Neural cell (in vitro differentiated cells): ENCODE measurements around the gene DCUN1D2. TPM values are rescaled to one million over a fixed set of nuclear protein-coding genes. Genes with fewer than 3 reads are reported as not detected.
"Not testable (repeated sequence)": the region's sequence is repeated elsewhere in the genome, so short reads cannot be mapped to it uniquely, and the experiment has no call there.

Experiments
- H2AFZ ChIP-seq: fragments of 200-600, 300-800 bp; sonication (generic), shearing (Covaris generic); 2 replicates; pipeline ENCODE4 v1.6.0; 2014; ENCODE audit warnings: low read depth, mild to moderate bottlenecking, antibody characterized with exemption, low read length, moderate library complexity
- H3F3A ChIP-seq: fragments of 200-600 bp; shearing (Covaris generic); 2 replicates; pipeline ENCODE4 v1.6.1; 2016; ENCODE audit warnings: mild to moderate bottlenecking, moderate library complexity, mixed read lengths, antibody characterized with exemption, low read length; ENCODE audit not compliant: insufficient read depth, poor library complexity, severe bottlenecking
- H3K27ac ChIP-seq: fragments of 200-600, 300-800 bp; sonication (generic), shearing (Covaris generic); 2 replicates; pipeline ENCODE4 v1.5.1; 2014; ENCODE audit warnings: mild to moderate bottlenecking, low read length, moderate library complexity
- H3K27me3 ChIP-seq: fragments of 300-800, 200-600 bp; sonication (generic), shearing (Covaris generic); 2 replicates; pipeline ENCODE4 v1.6.0; 2014; ENCODE audit warnings: mild to moderate bottlenecking, low read depth, low read length, moderate library complexity; ENCODE audit not compliant: insufficient read depth
- H3K36me3 ChIP-seq: fragments of 300-800, 200-600 bp; sonication (generic), shearing (Covaris generic); 2 replicates; pipeline ENCODE4 v1.5.1; 2014; ENCODE audit warnings: mild to moderate bottlenecking, antibody characterized with exemption, low read length, moderate library complexity; ENCODE audit not compliant: insufficient read depth
- H3K4me2 ChIP-seq: fragments of 300-800, 200-600 bp; sonication (generic), shearing (Covaris generic); 2 replicates; pipeline ENCODE4 v1.6.0; 2014; ENCODE audit warnings: mild to moderate bottlenecking, low read length
- H3K4me3 ChIP-seq: fragments of 300-800, 200-600 bp; sonication (generic), shearing (Covaris generic); 2 replicates; pipeline ENCODE4 v1.5.1; 2014; ENCODE audit warnings: mild to moderate bottlenecking, low read length, moderate library complexity
- H3K79me2 ChIP-seq: fragments of 200-600 bp; shearing (Covaris generic); replicated peaks from 2 replicates; pipeline ENCODE4 v1.6.0; 2014; ENCODE audit warnings: mild to moderate bottlenecking, low read length, moderate library complexity; ENCODE audit not compliant: insufficient read depth
- H3K9ac ChIP-seq: fragments of 300-800, 200-600 bp; sonication (generic), shearing (Covaris generic); 2 replicates; pipeline ENCODE4 v1.6.1; 2016; ENCODE audit warnings: mild to moderate bottlenecking, low read length, mixed read lengths
- H3K9me2 ChIP-seq: fragments of 200-600 bp; shearing (Covaris generic); 2 replicates; pipeline ENCODE4 v1.6.1; 2016; ENCODE audit warnings: mild to moderate bottlenecking, low read length, mixed read lengths; ENCODE audit not compliant: insufficient read depth
- H3K9me3 ChIP-seq: fragments of 200-600, 300-800 bp; sonication (generic), shearing (Covaris generic); 2 replicates; pipeline ENCODE4 v1.6.1; 2016; ENCODE audit warnings: mild to moderate bottlenecking, mixed run types, low read length, moderate library complexity, mixed read lengths
- H4K20me1 ChIP-seq: fragments of 200-600 bp; shearing (Covaris generic); 2 replicates; pipeline ENCODE4 v1.6.1; 2016; ENCODE audit warnings: mild to moderate bottlenecking, mixed run types; ENCODE audit not compliant: insufficient read depth
- CTCF ChIP-seq: fragments of 450-650 bp; IDR thresholded peaks from 2 replicates; pipeline ENCODE4 v1.5.1; 2014; ENCODE audit warnings: antibody characterized with exemption, mild to moderate bottlenecking, moderate library complexity; ENCODE audit not compliant: poor library complexity, severe bottlenecking
- EP300 ChIP-seq: fragments of 450-650 bp; conservative IDR thresholded peaks from 2 replicates; pipeline ENCODE4 v1.6.1; 2014; ENCODE audit warnings: antibody characterized with exemption, mild to moderate bottlenecking, moderate library complexity; ENCODE audit not compliant: poor library complexity, severe bottlenecking
- EZH2 ChIP-seq: fragments of 200-600, 300-800 bp; shearing (Covaris generic), sonication (generic); IDR thresholded peaks from 2 replicates; pipeline ENCODE4 v1.6.1; 2014; ENCODE audit warnings: antibody characterized with exemption, low read length, borderline replicate concordance, mild to moderate bottlenecking; ENCODE audit not compliant: insufficient read depth, poor library complexity, severe bottlenecking
- MXI1 ChIP-seq: fragments of 450-650 bp; conservative IDR thresholded peaks from 2 replicates; pipeline ENCODE4 v1.6.1; 2014; ENCODE audit warnings: antibody characterized with exemption, mild to moderate bottlenecking; ENCODE audit not compliant: poor library complexity, severe bottlenecking
- POLR2AphosphoS5 ChIP-seq: IDR thresholded peaks from 2 replicates; pipeline ENCODE4 v1.6.1; 2012
- RAD21 ChIP-seq: fragments of 450-650 bp; conservative IDR thresholded peaks from 2 replicates; pipeline ENCODE4 v1.6.1; 2014; ENCODE audit warnings: antibody characterized with exemption, mild to moderate bottlenecking, moderate library complexity
- REST ChIP-seq: IDR thresholded peaks from 2 replicates; pipeline ENCODE4 v1.6.1; 2012; ENCODE audit warnings: borderline replicate concordance
- SMC3 ChIP-seq: fragments of 450-650 bp; conservative IDR thresholded peaks from 2 replicates; pipeline ENCODE4 v1.6.1; 2014; ENCODE audit warnings: antibody characterized with exemption, mild to moderate bottlenecking, moderate library complexity; ENCODE audit not compliant: poor library complexity
- TAF1 ChIP-seq: IDR thresholded peaks from 2 replicates; pipeline ENCODE4 v1.6.1; 2012; ENCODE audit warnings: low read depth
- polyA plus RNA-seq: library from polyadenylated mRNA; depleted of rRNA; stranded (reverse); fragments of >200 nt; gene quantifications from 2 replicates; pipeline ENCODE4 v1.2.3, GENCODE V29; 2014

DCUN1D2 gene
- polyA plus RNA-seq, 1 donor from 2014 or later = 55.9 TPM

GRCh38 chr13:113471844-113472243, 18.7 kb downstream of the DCUN1D2 start:
- Histone ChIP-seq H3K36me3 (peaks cover 4% of the 10 kb centered on the region), H3K4me2 (no peak overlapping the region), H2AFZ (no peak overlapping the region), H3F3A (no peaks in the 10 kb centered on the region), H3K27me3 (no peaks in the 10 kb centered on the region), H3K9ac (no peak overlapping the region), H3K4me3 (no peak overlapping the region), H3K79me2 (no peaks in the 10 kb centered on the region), H4K20me1 (no peaks in the 10 kb centered on the region), H3K9me3 (no peaks in the 10 kb centered on the region), H3K27ac (no peak overlapping the region), H3K9me2 (no peaks in the 10 kb centered on the region)
- TF ChIP-seq MXI1 (no peak), EZH2 (no peak), POLR2AphosphoS5 (no peak), CTCF (no peak), EP300 (no peak), RAD21 (no peak), TAF1 (no peak), SMC3 (no peak), REST (no peak)

GRCh38 chr13:113470635-113471163, 19.8 kb downstream of the DCUN1D2 start:
- not testable (repeated sequence) for H3K36me3 ChIP-seq

GRCh38 chr13:113470073-113470472, 20.4 kb downstream of the DCUN1D2 start:
- H3K79me2 ChIP-seq = no peaks in the 10 kb centered on the region
- TF ChIP-seq SMC3 (no peak), POLR2AphosphoS5 (no peak)
- H2AFZ ChIP-seq = no peak overlapping the region

More at GRCh38 chr13:113470635-113471163, 19.8 kb downstream of the DCUN1D2 start:
- H3K79me2 ChIP-seq, H3K4me2 ChIP-seq, H3K27me3 ChIP-seq, H4K20me1 ChIP-seq, H3F3A ChIP-seq, H3K4me3 ChIP-seq, H3K9me3 ChIP-seq, H3K9ac ChIP-seq, H2AFZ ChIP-seq, H3K9me2 ChIP-seq, H3K27ac ChIP-seq: not testable (repeated sequence)

More at GRCh38 chr13:113470073-113470472, 20.4 kb downstream of the DCUN1D2 start:
- Histone ChIP-seq H3K36me3 (peaks cover 4% of the 10 kb centered on the region), H3K27me3 (no peaks in the 10 kb centered on the region), H3K9ac (no peak overlapping the region), H3K4me2 (no peak overlapping the region), H3F3A (no peaks in the 10 kb centered on the region), H3K9me3 (no peaks in the 10 kb centered on the region), H3K27ac (no peak overlapping the region), H4K20me1 (no peaks in the 10 kb centered on the region), H3K4me3 (no peak overlapping the region), H3K9me2 (no peaks in the 10 kb centered on the region)
